HEK293 (cell line): ENCODE results near the gene KRT15.

ENCODE experiments used
- CTCF ChIP-seq: fragments of 450-650 bp; formaldehyde crosslinking; IDR thresholded peaks from 2 replicates; pipeline ENCODE4 v1.5.1; 2016; ENCODE audit warnings: missing biosample characterization, missing genetic modification characterization
- IKZF3 ChIP-seq: fragments of 450-650 bp; IDR thresholded peaks from 2 replicates; pipeline ENCODE4 v1.5.0; 2018; ENCODE audit warnings: missing biosample characterization, mild to moderate bottlenecking, missing genetic modification characterization, moderate library complexity
- INSM2 ChIP-seq: fragments of 450-650 bp; formaldehyde crosslinking; IDR thresholded peaks from 2 replicates; pipeline ENCODE4 v1.5.1; 2016; ENCODE audit warnings: missing biosample characterization, missing genetic modification characterization
- KLF9 ChIP-seq: fragments of 450-650 bp; formaldehyde crosslinking; IDR thresholded peaks from 2 replicates; pipeline ENCODE4 v1.5.1; 2016; ENCODE audit warnings: missing biosample characterization, missing genetic modification characterization, low read depth
- PRDM2 ChIP-seq: fragments of 450-650 bp; formaldehyde crosslinking; IDR thresholded peaks from 2 replicates; pipeline ENCODE4 v1.5.1; 2016; ENCODE audit warnings: missing biosample characterization, missing genetic modification characterization, borderline replicate concordance
- ZBTB17 ChIP-seq: fragments of 450-650 bp; formaldehyde crosslinking; IDR thresholded peaks from 2 replicates; pipeline ENCODE4 v1.5.1; 2016; ENCODE audit warnings: missing biosample characterization, missing genetic modification characterization
- ZFP37 ChIP-seq: fragments of 450-650 bp; formaldehyde crosslinking; IDR thresholded peaks from 2 replicates; pipeline ENCODE4 v1.5.1; 2016; ENCODE audit warnings: missing biosample characterization, missing genetic modification characterization
- ZIC2 ChIP-seq: fragments of 450-650 bp; formaldehyde crosslinking; IDR thresholded peaks from 2 replicates; pipeline ENCODE4 v1.5.1; 2016; ENCODE audit warnings: missing biosample characterization, missing genetic modification characterization
- ZNF10 ChIP-seq: fragments of 450-650 bp; formaldehyde crosslinking; IDR thresholded peaks from 2 replicates; pipeline ENCODE4 v1.5.1; 2017; ENCODE audit warnings: missing biosample characterization, missing genetic modification characterization
- ZNF146 ChIP-seq: fragments of 450-650 bp; formaldehyde crosslinking; IDR thresholded peaks from 2 replicates; pipeline ENCODE4 v1.5.1; 2016; ENCODE audit warnings: missing biosample characterization, missing genetic modification characterization
- ZNF2 ChIP-seq: fragments of 450-650 bp; formaldehyde crosslinking; IDR thresholded peaks from 2 replicates; pipeline ENCODE4 v1.5.1; 2016; ENCODE audit warnings: missing biosample characterization, missing genetic modification characterization
- ZNF394 ChIP-seq: fragments of 450-650 bp; formaldehyde crosslinking; IDR thresholded peaks from 2 replicates; pipeline ENCODE4 v1.5.1; 2016; ENCODE audit warnings: missing biosample characterization, missing genetic modification characterization, mild to moderate bottlenecking, moderate library complexity, borderline replicate concordance
- ZNF488 ChIP-seq: fragments of 450-650 bp; formaldehyde crosslinking; IDR thresholded peaks from 2 replicates; pipeline ENCODE4 v1.5.1; 2016; ENCODE audit warnings: missing biosample characterization, missing genetic modification characterization
- ZNF518A ChIP-seq: fragments of 450-650 bp; formaldehyde crosslinking; conservative IDR thresholded peaks from 2 replicates; pipeline ENCODE4 v1.5.1; 2016; ENCODE audit warnings: low read depth, missing biosample characterization, missing genetic modification characterization
- ZNF544 ChIP-seq: fragments of 450-650 bp; formaldehyde crosslinking; IDR thresholded peaks from 2 replicates; pipeline ENCODE4 v1.5.0; 2017; ENCODE audit warnings: missing biosample characterization, missing genetic modification characterization
- ZNF558 ChIP-seq: fragments of 450-650 bp; formaldehyde crosslinking; IDR thresholded peaks from 2 replicates; pipeline ENCODE4 v1.5.1; 2016; ENCODE audit warnings: missing biosample characterization, missing genetic modification characterization
- ZNF629 ChIP-seq: fragments of 450-650 bp; formaldehyde crosslinking; IDR thresholded peaks from 2 replicates; pipeline ENCODE4 v1.5.1; 2017; ENCODE audit warnings: missing biosample characterization, missing genetic modification characterization
- ZNF654 ChIP-seq: fragments of 450-650 bp; formaldehyde crosslinking; IDR thresholded peaks from 2 replicates; pipeline ENCODE4 v1.5.1; 2016; ENCODE audit warnings: low read depth, missing biosample characterization, missing genetic modification characterization
- ZNF670 ChIP-seq: fragments of 450-650 bp; formaldehyde crosslinking; IDR thresholded peaks from 2 replicates; pipeline ENCODE4 v1.5.1; 2016; ENCODE audit warnings: missing biosample characterization, missing genetic modification characterization, low read depth
- ZNF792 ChIP-seq: fragments of 450-650 bp; formaldehyde crosslinking; IDR thresholded peaks from 2 replicates; pipeline ENCODE4 v1.5.1; 2016; ENCODE audit warnings: missing biosample characterization, missing genetic modification characterization
- ZSCAN30 ChIP-seq: fragments of 450-650 bp; IDR thresholded peaks from 2 replicates; pipeline ENCODE4 v1.5.1; 2018; ENCODE audit warnings: missing biosample characterization, mild to moderate bottlenecking, missing genetic modification characterization, moderate library complexity
- ZXDB ChIP-seq: fragments of 450-650 bp; formaldehyde crosslinking; IDR thresholded peaks from 2 replicates; pipeline ENCODE4 v1.5.1; 2016; ENCODE audit warnings: missing biosample characterization, missing genetic modification characterization

Gene KRT15

GRCh38 chr17:41496803-41497484 is 21.7 kb downstream of the KRT15 start (continued):
- no peak for TF ChIP-seq ZNF518A (tag by site-specific recombination)
- TF ChIP-seq ZNF670, result no peak
- 0 out of 2 replicates have a peak, but pooled peaks have one; percentile 11 for TF ChIP-seq ZNF629 (tag by site-specific recombination)
- no peak for TF ChIP-seq ZNF146 (tag by site-specific recombination)
- TF ChIP-seq ZFP37, result no peak
- TF ChIP-seq IKZF3 (tag by site-specific recombination), result 0 out of 2 replicates have a peak, but pooled peaks have one; percentile 15
- peak; percentile 89 for TF ChIP-seq ZIC2 (tag by site-specific recombination)
- TF ChIP-seq CTCF (tag by site-specific recombination), result peak; percentile 95
- peak; percentile 79 for TF ChIP-seq ZNF654
- TF ChIP-seq ZSCAN30 (tag by site-specific recombination), result peak; percentile 78
- TF ChIP-seq ZNF394 (tag by site-specific recombination), result no peak
- no peak for TF ChIP-seq KLF9
- no peak for TF ChIP-seq ZNF792 (tag by site-specific recombination)
- TF ChIP-seq ZNF10 (tag by site-specific recombination), result no peak
- no peak for TF ChIP-seq INSM2
- no peak for TF ChIP-seq PRDM2
- TF ChIP-seq ZXDB (tag by site-specific recombination), result no peak
- no peak for TF ChIP-seq ZNF558 (tag by site-specific recombination)
- TF ChIP-seq ZNF2 (tag by site-specific recombination), result 0 out of 2 replicates have a peak, but pooled peaks have one; percentile 34
- TF ChIP-seq ZNF488 (tag by site-specific recombination), result no peak
- no peak for TF ChIP-seq ZNF544 (tag by site-specific recombination)
- peak; percentile 78 for TF ChIP-seq ZBTB17 (tag by site-specific recombination)
